T-cell (primary cell): Measurements from ENCODE around the gene PLEKHN1. TPM values are rescaled to one million over a fixed set of nuclear protein-coding genes. Genes with fewer than 3 reads are reported as not detected.

Source experiments
- ATAC-seq, 4 experiments: fragments of 200-7000 bp in 3 of 4; fragments of 150-1000 bp in 1 of 4; cut with Tn5 transposase; replicated peaks in 1 of 4; 1 replicate in 3 of 4; 2 replicates in 1 of 4; pipeline ENCODE4 v1.10.0; 2021; ENCODE audit warnings: moderate library complexity in 3 of 4, mild to moderate bottlenecking in 2 of 4, moderate number of reproducible peaks in 1 of 4
- CTCF ChIA-PET, 2 donors: fragments of 300-600 bp; sonication (Branson Sonifier 250); formaldehyde crosslinking; loops; one replicate each; lab custom pipeline; 2022; ENCODE audit warnings: antibody characterized with exemption in 2 of 2; lab: Charles Lee
- POLR2A ChIA-PET, 2 donors: fragments of 300-600 bp; sonication (Branson Sonifier 250); formaldehyde crosslinking; loops; one replicate each; lab custom pipeline; 2022; ENCODE audit warnings: antibody characterized with exemption in 2 of 2; lab: Charles Lee
- DNase-seq, 35 experiments: peaks; one replicate each; pipeline versions ENCODE4 v3.0.0 to v3.0.0-alpha.2; 2013 to 2023
- H3K27ac ChIP-seq: one replicate; pipeline ENCODE4 v1.5.1; 2013; ENCODE audit warnings: low read length
- H3K27me3 ChIP-seq, 2 experiments: replicated peaks in 1 of 2; 1 replicate in 1 of 2; 2 replicates in 1 of 2; pipeline versions ENCODE4 v1.6.1 to v1.7.0; 2013; ENCODE audit warnings: low read length in 1 of 2, mixed read lengths in 1 of 2; ENCODE audit not compliant: control insufficient read depth in 2 of 2, insufficient read depth in 2 of 2; ENCODE audit errors: extremely low read depth in 1 of 2
- H3K36me3 ChIP-seq, 2 donors: 1 replicate in 1 of 2; 2 replicates in 1 of 2; pipeline versions ENCODE4 v1.6.1 to v1.7.0; 2013; ENCODE audit warnings: low read length in 1 of 2; ENCODE audit not compliant: control insufficient read depth in 2 of 2, insufficient read depth in 1 of 2; ENCODE audit errors: extremely low read depth in 1 of 2
- H3K4me1 ChIP-seq, 2 experiments: 1 replicate in 1 of 2; 2 replicates in 1 of 2; pipeline versions ENCODE4 v1.6.1 to v1.7.0; 2013; ENCODE audit warnings: low read length in 2 of 2, mixed read lengths in 1 of 2; ENCODE audit not compliant: insufficient read depth in 2 of 2, control insufficient read depth in 1 of 2; ENCODE audit errors: extremely low read depth in 1 of 2
- H3K4me3 ChIP-seq, 2 donors: 1 replicate in 1 of 2; 2 replicates in 1 of 2; pipeline versions ENCODE4 v1.5.1 to v1.7.0; 2013; ENCODE audit warnings: mild to moderate bottlenecking in 2 of 2, low read length in 1 of 2, moderate library complexity in 1 of 2; ENCODE audit not compliant: control insufficient read depth in 1 of 2; ENCODE audit errors: extremely low read depth in 1 of 2
- H3K9me3 ChIP-seq: 2 replicates; pipeline ENCODE4 v1.7.0; 2013
- H3K27ac Mint-ChIP-seq, 2 donors: one replicate each; pipeline ENCODE4 v1.8.0; 2020 to 2021; ENCODE audit warnings: mild to moderate bottlenecking in 2 of 2, mixed read lengths in 2 of 2
- H3K27me3 Mint-ChIP-seq, 2 donors: one replicate each; pipeline ENCODE4 v1.8.0; 2021 to 2022; ENCODE audit warnings: mixed read lengths in 2 of 2
- H3K36me3 Mint-ChIP-seq: one replicate; pipeline ENCODE4 v1.8.0; 2021; ENCODE audit warnings: mixed read lengths
- H3K4me1 Mint-ChIP-seq, 3 donors: one replicate each; pipeline ENCODE4 v1.8.0; 2020 to 2022; ENCODE audit warnings: mixed read lengths in 3 of 3, mild to moderate bottlenecking in 1 of 3
- H3K4me3 Mint-ChIP-seq, 3 donors: one replicate each; pipeline ENCODE4 v1.8.0; 2020 to 2022; ENCODE audit warnings: mild to moderate bottlenecking in 3 of 3, mixed read lengths in 3 of 3, moderate library complexity in 3 of 3
- H3K9me3 Mint-ChIP-seq, 3 donors: one replicate each; pipeline ENCODE4 v1.8.0; 2020 to 2022; ENCODE audit warnings: mixed read lengths in 3 of 3
- WGBS: methylation state at CpG from one replicate; pipeline ENCODE4 v1.1.5; 2013; ENCODE audit warnings: missing lambda C conversion rate; ENCODE audit not compliant: insufficient coverage; 5-methylcytosine and 5-hydroxymethylcytosine counted together
- total RNA-seq, 35 experiments: library from RNA in 6 of 35; stranded (reverse) in 6 of 35; fragments of 120-200 nt in 1 of 35; gene quantifications; one replicate each; pipeline versions ENCODE4 v1.2.1 to v1.2.4 and lab custom pipeline; 2013 to 2026

The PLEKHN1 gene
- total RNA-seq, 5 donors from 2014 or later (not counting 1 experiment from before 2014, with no cell fraction given): 0.30 to 9.9 (median 7.3) TPM

DNA sequence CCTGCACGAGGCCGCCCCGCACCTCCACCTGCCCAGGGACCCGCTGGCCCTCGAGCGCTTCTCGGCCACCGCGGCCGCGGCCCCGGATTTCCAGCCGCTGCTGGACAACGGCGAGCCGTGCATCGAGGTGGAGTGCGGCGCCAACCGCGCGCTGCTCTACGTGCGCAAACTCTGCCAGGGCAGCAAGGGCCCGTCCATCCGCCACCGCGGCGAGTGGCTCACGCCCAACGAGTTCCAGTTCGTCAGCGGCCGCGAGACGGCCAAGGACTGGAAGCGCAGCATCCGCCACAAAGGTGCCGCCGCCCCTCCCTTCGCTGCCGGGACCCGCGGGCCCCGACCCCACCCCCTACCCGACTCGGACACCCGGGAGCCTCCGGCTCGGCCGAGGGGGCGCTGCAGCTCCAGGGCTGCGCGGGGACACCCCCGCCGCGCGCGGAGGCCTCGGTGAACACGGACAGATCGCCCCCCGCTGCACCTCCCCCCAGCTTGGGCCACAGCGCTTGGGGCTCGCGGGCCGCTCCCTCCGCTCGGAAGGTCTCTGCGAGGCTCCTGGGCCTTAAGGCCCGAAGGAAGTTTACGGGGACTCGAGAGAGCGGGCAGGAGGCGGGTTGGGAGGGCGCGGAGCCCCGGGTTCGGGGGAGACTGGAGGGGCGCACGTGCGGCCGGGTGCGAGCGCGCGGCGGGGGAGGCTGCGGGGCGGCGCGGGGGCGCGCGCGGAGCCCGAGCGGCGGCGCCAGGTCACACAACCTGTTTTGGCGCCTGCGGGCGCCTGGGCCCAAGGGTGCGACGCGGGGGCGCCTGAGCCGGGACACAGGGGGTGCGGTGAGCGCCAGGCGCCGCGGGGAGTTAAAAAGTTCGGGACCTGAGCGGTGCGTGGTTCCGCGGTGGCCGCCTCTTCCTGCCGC is 41.4 kb upstream of the PLEKHN1 start:
- Histone ChIP-seq H3K4me3 (peak overlapping the region in 1 of 2 donors; percentile 72), H3K27me3 (peaks cover 6 to 80% of the 10 kb centered on the region in 2 experiments), H3K9me3 (no peaks in the 10 kb centered on the region), H3K36me3 (no peaks in the 10 kb centered on the region), H3K27ac (no peak overlapping the region), H3K4me1 (peaks cover 7 to 44% of the 10 kb centered on the region in 2 experiments)
- ChIA-PET CTCF (no interaction called here), POLR2A (no interaction called here)
- WGBS: 1% methylated on average over 118 of the region's 120 CpGs
- Mint-ChIP-seq H3K36me3 (no peaks in the 10 kb centered on the region), H3K27ac (no peak overlapping the region), H3K4me3 (peak overlapping the region; percentile 28 to 45 (median 31)), H3K9me3 (no peaks in the 10 kb centered on the region), H3K27me3 (peaks cover 22 to 58% of the 10 kb centered on the region in 2 donors), H3K4me1 (peaks cover 15 to 30% (median 19%) of the 10 kb centered on the region in 3 donors)
- ATAC-seq: peak in 2 of 4 experiments; percentile 5 to 15
- no peak for DNase-seq

DNA sequence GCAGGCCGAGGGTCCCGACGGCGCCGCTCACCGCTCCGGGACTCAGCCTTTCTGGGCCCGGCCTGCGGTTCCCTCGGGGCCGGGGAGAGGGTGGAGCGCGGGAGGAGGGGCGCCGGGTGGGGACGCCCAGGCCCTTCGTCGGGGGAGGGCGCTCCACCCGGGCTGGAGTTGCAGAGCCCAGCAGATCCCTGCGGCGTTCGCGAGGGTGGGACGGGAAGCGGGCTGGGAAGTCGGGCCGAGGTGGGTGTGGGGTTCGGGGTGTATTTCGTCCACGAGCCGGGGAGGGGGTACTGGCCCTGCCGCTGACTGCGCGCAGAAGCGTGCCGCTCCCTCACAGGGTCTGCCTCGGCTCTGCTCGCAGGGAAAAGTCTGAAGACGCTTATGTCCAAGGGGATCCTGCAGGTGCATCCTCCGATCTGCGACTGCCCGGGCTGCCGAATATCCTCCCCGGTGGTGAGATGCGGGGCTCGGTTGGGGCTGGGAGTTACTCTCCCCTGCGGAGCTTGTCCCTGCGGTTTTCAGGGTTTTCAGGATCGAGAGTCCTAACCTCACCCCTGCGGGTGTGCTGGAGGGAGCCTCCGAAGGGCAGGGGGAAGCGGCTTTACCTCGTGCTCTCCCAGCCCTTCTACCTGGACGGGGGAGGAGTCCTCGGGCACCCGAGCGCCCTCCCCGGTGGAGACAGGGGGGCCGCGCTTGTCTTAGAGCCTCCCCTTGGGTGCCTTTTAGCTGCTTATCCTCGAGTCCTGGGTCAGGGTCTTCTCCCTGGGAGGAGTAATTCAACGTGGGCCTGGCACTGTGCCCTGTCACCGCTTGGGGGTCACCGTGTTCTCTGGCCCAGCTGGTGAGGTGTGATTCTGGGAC is 40.5 kb upstream of the PLEKHN1 start:
- Mint-ChIP-seq H3K9me3 (no peaks in the 10 kb centered on the region), H3K27me3 (peaks cover 18 to 49% of the 10 kb centered on the region in 2 donors), H3K36me3 (no peaks in the 10 kb centered on the region), H3K4me3 (peak overlapping the region; percentile 47 to 70 (median 58)), H3K4me1 (peaks cover 7 to 24% (median 13%) of the 10 kb centered on the region in 3 donors), H3K27ac (no peak overlapping the region)
- Histone ChIP-seq H3K9me3 (no peaks in the 10 kb centered on the region), H3K27ac (no peak overlapping the region), H3K36me3 (no peaks in the 10 kb centered on the region), H3K4me1 (peaks cover 7 to 36% of the 10 kb centered on the region in 2 experiments), H3K27me3 (peaks cover 6 to 71% of the 10 kb centered on the region in 2 experiments), H3K4me3 (peak overlapping the region in 1 of 2 donors; percentile 32)
- 10% methylated on average over 42 of the region's 65 CpGs for WGBS
- POLR2A ChIA-PET: no interaction called here
- CTCF ChIA-PET: no interaction called here
- ATAC-seq (peak in 2 of 4 experiments; percentile 7 to 25), DNase-seq (no peak)

- H3K4me1 ChIP-seq: peaks cover 7 to 28% of the 10 kb centered on the region in 2 experiments
- no peaks in the 10 kb centered on the region for H3K9me3 ChIP-seq
- H3K27ac ChIP-seq: no peak overlapping the region
- no peaks in the 10 kb centered on the region for H3K36me3 ChIP-seq
- no peak overlapping the region for H3K27ac Mint-ChIP-seq
- ChIA-PET CTCF (no interaction called here), POLR2A (no interaction called here)
- ATAC-seq: no peak
- WGBS: 57% methylated on average over 5 of the region's 9 CpGs
- H3K4me1 Mint-ChIP-seq: peaks cover 5 to 17% (median 13%) of the 10 kb centered on the region in 3 donors
- peaks cover 13 to 45% of the 10 kb centered on the region in 2 donors for H3K27me3 Mint-ChIP-seq
- H3K4me3 ChIP-seq: no peak overlapping the region
- no peaks in the 10 kb centered on the region for H3K9me3 Mint-ChIP-seq
- no peak overlapping the region for H3K4me3 Mint-ChIP-seq
- H3K36me3 Mint-ChIP-seq: no peaks in the 10 kb centered on the region
- peaks cover 6 to 67% of the 10 kb centered on the region in 2 experiments for H3K27me3 ChIP-seq
- DNase-seq: no peak
These were observed 39.0 kb upstream of the PLEKHN1 start for GRCh38 chr1:927234-927633.

DNA sequence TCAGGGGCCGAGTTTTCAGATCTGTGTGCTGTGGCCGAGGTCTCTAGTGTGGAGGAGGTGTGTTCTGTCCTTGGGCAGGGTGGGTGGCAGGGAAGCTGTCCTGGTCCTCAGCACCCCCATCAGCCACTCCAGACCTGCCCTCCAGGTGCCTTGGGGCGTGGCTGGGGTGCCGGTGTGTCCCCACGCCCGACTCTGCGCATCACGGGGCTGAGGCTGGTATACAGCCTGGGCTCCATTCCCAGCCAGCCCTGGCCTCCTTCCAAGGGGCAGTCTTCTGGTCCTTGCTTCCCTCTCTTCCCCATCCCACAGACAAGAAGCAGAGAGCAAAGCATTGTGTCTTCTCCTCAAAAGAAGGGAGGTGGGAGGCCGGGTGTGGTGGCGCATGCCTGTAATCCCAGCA is 38.5 kb upstream of the PLEKHN1 start:
- H3K4me3 ChIP-seq: no peak overlapping the region
- H3K36me3 ChIP-seq: no peaks in the 10 kb centered on the region
- no peak for DNase-seq
- ChIA-PET CTCF (no interaction called here), POLR2A (no interaction called here)
- peaks cover 7 to 23% of the 10 kb centered on the region in 2 experiments for H3K4me1 ChIP-seq
- ATAC-seq: no peak
- WGBS: 78% methylated on average over 6 of the region's 10 CpGs
- no peaks in the 10 kb centered on the region for H3K9me3 Mint-ChIP-seq
- H3K27ac ChIP-seq: no peak overlapping the region
- peaks cover 5 to 14% (median 13%) of the 10 kb centered on the region in 3 donors for H3K4me1 Mint-ChIP-seq
- peaks cover 12 to 39% of the 10 kb centered on the region in 2 donors for H3K27me3 Mint-ChIP-seq
- H3K36me3 Mint-ChIP-seq: no peaks in the 10 kb centered on the region
- H3K27me3 ChIP-seq: peaks cover 6 to 67% of the 10 kb centered on the region in 2 experiments
- H3K9me3 ChIP-seq: no peaks in the 10 kb centered on the region
- no peak overlapping the region for H3K27ac Mint-ChIP-seq
- H3K4me3 Mint-ChIP-seq: no peak overlapping the region

DNA sequence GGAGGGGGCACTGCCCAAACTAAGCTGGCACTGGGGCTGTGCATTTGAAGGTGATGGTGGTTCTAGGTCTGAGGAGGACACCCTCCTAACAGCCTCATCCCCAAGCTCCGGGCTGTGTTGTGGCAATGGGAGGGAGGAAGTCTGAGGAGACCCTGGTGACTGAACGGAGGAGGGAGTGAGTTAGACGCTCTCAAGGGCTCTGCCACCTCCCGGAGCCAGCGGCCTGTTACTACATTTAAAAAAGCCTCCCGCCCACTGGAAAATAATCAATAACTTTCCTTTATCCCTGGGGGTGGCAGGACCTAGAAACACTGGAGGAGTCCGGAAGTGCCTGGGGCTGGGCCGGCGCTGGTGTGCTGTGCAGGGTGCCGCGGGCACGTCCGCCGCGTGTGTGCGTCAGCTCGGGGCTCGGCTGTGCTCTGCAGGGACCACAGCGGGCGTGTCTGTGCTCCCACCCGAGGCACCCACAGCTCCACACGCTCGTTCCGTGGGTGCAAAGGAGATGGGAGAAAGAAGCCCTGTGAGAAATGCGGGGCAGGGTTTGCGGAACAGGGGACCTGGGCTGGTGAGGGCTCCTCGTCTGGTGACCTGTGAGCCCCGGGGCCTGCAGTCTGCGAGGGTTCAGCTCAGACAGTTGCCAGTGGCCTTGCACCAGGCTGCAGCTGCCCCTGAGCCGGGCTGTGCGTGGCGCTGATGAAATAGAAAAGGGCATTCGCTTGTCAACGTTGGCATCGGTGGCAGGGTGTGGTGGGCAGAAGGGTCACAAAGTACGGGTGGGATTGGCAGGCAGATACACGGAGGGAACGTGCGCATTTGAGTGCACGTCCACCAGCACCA is 37.2 kb upstream of the PLEKHN1 start:
- H3K27ac Mint-ChIP-seq: no peak overlapping the region
- no peak for ATAC-seq
- Histone ChIP-seq H3K9me3 (no peaks in the 10 kb centered on the region), H3K4me1 (peaks cover 0 to 14% of the 10 kb centered on the region in 2 experiments), H3K36me3 (no peaks in the 10 kb centered on the region), H3K27me3 (peaks cover 4 to 70% of the 10 kb centered on the region in 2 experiments), H3K4me3 (no peak overlapping the region), H3K27ac (no peak overlapping the region)
- DNase-seq: no peak
- CTCF ChIA-PET: interaction anchor here in 1 of 2 donors (0.5 kb wide), 1 partner anchor 25 kb away, joined by 3 read pairs; no protein-coding TSS in a partner anchor
- 87% methylated on average over 32 of the region's 40 CpGs for WGBS
- H3K27me3 Mint-ChIP-seq: peaks cover 12 to 40% of the 10 kb centered on the region in 2 donors
- H3K4me1 Mint-ChIP-seq: peaks cover 5 to 8% (median 7%) of the 10 kb centered on the region in 3 donors
- POLR2A ChIA-PET: no interaction called here
- no peaks in the 10 kb centered on the region for H3K36me3 Mint-ChIP-seq
- H3K9me3 Mint-ChIP-seq: no peaks in the 10 kb centered on the region
- H3K4me3 Mint-ChIP-seq: no peak overlapping the region
